Stimulated activated CD4-positive, alpha-beta T cell treated with anti-CD3 and anti-CD28 coated beads, Interleukin-1b, Interleukin-23, amount 100 ng/mL, for 48 hours (primary cell): ENCODE data around the gene FBXO9.

Experiments
- DNase-seq: peaks from one replicate; pipeline ENCODE4 v3.0.0-alpha.2; 2020

Gene FBXO9

DNA sequence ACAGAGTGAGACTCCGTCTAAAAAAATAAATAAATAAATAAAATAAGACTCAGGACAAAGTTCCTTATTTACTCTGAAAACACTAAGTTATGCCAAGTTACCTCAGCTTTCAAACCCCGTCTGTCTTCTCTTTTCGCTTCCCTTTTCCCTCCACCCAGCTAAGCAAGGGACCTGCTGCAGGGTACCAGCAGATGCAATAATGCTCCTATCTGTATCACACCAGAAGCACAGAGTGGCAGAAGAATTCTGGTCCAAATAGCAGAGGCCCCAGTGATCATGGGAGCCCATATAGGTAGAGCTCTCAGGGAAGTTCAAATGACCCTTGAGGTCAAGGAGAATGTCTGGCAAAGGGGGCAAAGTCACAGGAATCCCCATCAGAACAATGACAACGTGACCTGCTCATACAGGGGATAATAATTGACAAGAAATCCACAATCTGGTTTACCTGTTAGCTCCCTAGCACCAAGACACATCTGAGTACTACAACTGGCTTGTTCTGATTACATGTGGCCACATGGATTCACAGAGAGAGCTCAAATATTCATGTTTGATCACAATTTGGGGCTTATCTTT, 74.7 kb downstream of the FBXO9 start:
- no peak for DNase-seq

DNA sequence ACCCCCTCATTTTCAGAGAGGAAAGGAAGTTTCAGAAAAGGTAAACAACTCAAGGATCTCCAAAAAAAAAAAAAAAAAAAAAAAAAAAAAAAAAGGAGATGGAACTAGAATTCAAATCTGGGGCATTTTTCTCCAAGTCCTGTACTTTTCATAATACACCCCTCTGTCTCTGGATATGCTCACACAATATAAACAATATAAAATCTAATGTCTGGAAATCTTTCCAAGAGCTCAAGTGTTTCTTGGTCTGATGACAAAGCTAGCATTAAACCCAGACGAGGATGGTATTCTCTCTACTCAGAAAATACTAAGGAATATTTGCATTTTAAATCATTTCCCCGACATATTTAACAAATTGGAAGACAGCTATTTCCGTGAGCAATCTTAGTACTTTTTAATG, 77.6 kb downstream of the FBXO9 start:
- no peak for DNase-seq

DNA sequence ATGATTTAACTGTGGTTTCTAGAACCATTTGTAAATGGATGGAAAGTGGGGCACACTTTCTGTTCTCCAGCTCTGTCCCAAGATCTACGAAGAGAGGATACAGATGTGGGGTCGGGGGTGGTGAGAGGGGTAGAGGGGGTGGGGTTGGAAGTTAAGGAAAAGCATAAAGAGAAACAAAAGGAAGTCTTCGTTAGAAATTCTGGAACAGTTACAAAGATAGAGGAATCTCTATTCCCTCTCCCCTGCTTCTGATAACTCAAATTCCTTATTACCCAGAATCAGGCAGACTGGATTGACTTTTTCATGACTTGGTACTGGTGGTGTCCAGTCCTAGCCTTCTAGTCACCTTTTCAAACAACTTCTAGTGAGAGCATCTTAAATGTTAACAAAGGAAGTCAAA, 78.5 kb downstream of the FBXO9 start:
- no peak for DNase-seq

DNA sequence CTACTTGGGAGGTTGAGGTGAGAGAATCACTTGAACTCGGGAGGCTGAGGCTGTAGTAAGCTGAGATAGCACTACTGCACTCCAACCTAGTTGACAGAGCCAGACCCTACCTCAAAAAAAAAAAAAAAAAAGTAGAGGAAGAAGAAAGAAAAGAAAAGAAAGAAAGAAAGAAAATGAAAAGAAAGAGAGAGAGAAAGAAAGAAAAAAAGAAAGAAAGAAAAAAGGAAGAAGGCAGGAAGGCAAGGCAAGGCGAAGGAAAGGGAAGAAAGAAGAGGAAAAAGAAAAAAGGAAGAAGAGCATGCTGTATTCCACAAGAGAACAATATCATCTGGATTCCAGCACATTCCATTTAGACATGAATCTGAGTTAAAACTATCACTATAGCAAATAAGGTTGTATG, 79.6 kb downstream of the FBXO9 start:
- no peak for DNase-seq

DNA sequence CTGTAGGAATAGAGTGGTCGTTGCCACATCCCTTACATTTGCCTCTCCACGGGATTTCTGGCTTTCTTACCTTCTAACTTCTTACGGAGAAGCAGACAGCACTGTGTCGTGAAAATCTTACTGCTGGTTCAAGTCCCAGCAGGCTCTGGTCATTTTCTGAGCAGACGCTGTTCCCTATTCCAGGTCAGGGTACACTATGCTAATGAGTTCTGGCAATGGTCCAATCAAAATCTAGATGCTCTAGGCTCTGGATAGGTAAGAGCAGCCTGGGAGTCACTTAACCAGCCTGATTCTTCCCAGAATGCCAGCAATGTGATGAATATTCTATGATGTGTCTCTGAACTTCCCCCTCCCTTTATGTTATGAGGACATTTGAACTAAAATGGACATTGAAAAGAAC, 83.5 kb downstream of the FBXO9 start, which contains the start of gene GCM1:
GCM1 (minus strand) TSS at position 158 of the 400 bp plus-strand sequence. CDS start 3,209 bp downstream, outside the sequence.
- no peak for DNase-seq
